Common myeloid progenitor, CD34-positive (primary cell): ENCODE data around the gene REEP1.
"Not testable (repeated sequence)": the region's sequence is repeated elsewhere in the genome, so short reads cannot be mapped to it uniquely, and the experiment has no call there.

Experiments
- CTCF ChIA-PET: fragments of 350-600 bp; sonication (Branson Sonifier 250); formaldehyde crosslinking; loops from one replicate; lab custom pipeline; 2021; ENCODE audit warnings: antibody characterized with exemption; lab: Charles Lee
- POLR2A ChIA-PET: fragments of 350-600 bp; sonication (Branson Sonifier 250); formaldehyde crosslinking; loops from one replicate; lab custom pipeline; 2021; ENCODE audit warnings: antibody characterized with exemption; lab: Charles Lee
- DNase-seq, 3 donors: peaks; one replicate each; pipeline versions ENCODE4 v3.0.0 to v3.0.0-alpha.2; 2013
- H3K27ac ChIP-seq, 2 experiments: 1 replicate in 1 of 2; 2 replicates in 1 of 2; pipeline ENCODE4 v1.7.0; 2013; ENCODE audit warnings: inconsistent platforms in 2 of 2, low read length in 2 of 2, mild to moderate bottlenecking in 2 of 2, low read depth in 1 of 2, moderate library complexity in 1 of 2; ENCODE audit not compliant: severe bottlenecking in 2 of 2, insufficient read depth in 1 of 2, poor library complexity in 1 of 2
- H3K27me3 ChIP-seq, 5 experiments: replicated peaks in 2 of 5; 1 replicate in 3 of 5; 2 replicates in 2 of 5; pipeline versions ENCODE4 v1.6.1 to v1.7.0; 2013; ENCODE audit warnings: low read length in 4 of 5, mild to moderate bottlenecking in 2 of 5, moderate library complexity in 2 of 5, inconsistent platforms in 1 of 5; ENCODE audit not compliant: insufficient read depth in 5 of 5, control insufficient read depth in 4 of 5
- H3K36me3 ChIP-seq, 4 experiments: 1 replicate in 2 of 4; 2 replicates in 2 of 4; pipeline versions ENCODE4 v1.6.1 to v1.7.0; 2013; ENCODE audit warnings: low read length in 3 of 4, control low read depth in 1 of 4, mild to moderate bottlenecking in 1 of 4; ENCODE audit not compliant: control insufficient read depth in 4 of 4, insufficient read depth in 4 of 4
- H3K4me1 ChIP-seq, 4 experiments: 1 replicate in 3 of 4; 2 replicates in 1 of 4; pipeline versions ENCODE4 v1.6.1 to v1.7.1; 2013; ENCODE audit warnings: low read length in 3 of 4, mild to moderate bottlenecking in 3 of 4, control low read depth in 1 of 4, inconsistent platforms in 1 of 4, moderate library complexity in 1 of 4; ENCODE audit not compliant: control insufficient read depth in 4 of 4, insufficient read depth in 4 of 4; ENCODE audit errors: control extremely low read depth in 1 of 4
- H3K4me3 ChIP-seq, 7 experiments: 1 replicate in 4 of 7; 2 replicates in 3 of 7; pipeline versions ENCODE4 v1.5.1 to v1.7.0; 2013; ENCODE audit warnings: mild to moderate bottlenecking in 7 of 7, low read length in 6 of 7, moderate library complexity in 6 of 7, inconsistent platforms in 2 of 7, low read depth in 2 of 7, control low read depth in 1 of 7; ENCODE audit not compliant: insufficient read depth in 4 of 7, control insufficient read depth in 1 of 7; ENCODE audit errors: extremely low read depth in 1 of 7
- H3K9me3 ChIP-seq, 5 experiments: 1 replicate in 4 of 5; 2 replicates in 1 of 5; pipeline versions ENCODE4 v1.6.1 to v1.7.1; 2013; ENCODE audit warnings: low read length in 4 of 5, mild to moderate bottlenecking in 2 of 5, inconsistent platforms in 1 of 5, low read depth in 1 of 5, moderate library complexity in 1 of 5; ENCODE audit not compliant: control insufficient read depth in 4 of 5, insufficient read depth in 2 of 5; ENCODE audit errors: control extremely low read depth in 1 of 5
- whole genome bisulfite sequencing: methylation state at CpG from one replicate; pipeline ENCODE4 v1.1.5; 2013; ENCODE audit not compliant: insufficient coverage; 5-methylcytosine and 5-hydroxymethylcytosine counted together

Gene REEP1

GRCh38 chr2:86231680-86232372 lies 105.6 kb downstream of the REEP1 start:
- no peaks in the 10 kb centered on the region for H3K36me3 ChIP-seq
- H3K4me1 ChIP-seq = peaks cover 3 to 21% (median 8%) of the 10 kb centered on the region in 4 experiments
- CTCF ChIA-PET = no interaction called here
- no peak for DNase-seq
- H3K27ac ChIP-seq = no peak overlapping the region
- WGBS = 95% methylated on average over 9 of the region's 13 CpGs
- H3K27me3 ChIP-seq = peaks cover 0 to 21% (median 10%) of the 10 kb centered on the region in 5 experiments
- H3K4me3 ChIP-seq = no peak overlapping the region
- POLR2A ChIA-PET = no interaction called here
- no peaks in the 10 kb centered on the region for H3K9me3 ChIP-seq

DNA sequence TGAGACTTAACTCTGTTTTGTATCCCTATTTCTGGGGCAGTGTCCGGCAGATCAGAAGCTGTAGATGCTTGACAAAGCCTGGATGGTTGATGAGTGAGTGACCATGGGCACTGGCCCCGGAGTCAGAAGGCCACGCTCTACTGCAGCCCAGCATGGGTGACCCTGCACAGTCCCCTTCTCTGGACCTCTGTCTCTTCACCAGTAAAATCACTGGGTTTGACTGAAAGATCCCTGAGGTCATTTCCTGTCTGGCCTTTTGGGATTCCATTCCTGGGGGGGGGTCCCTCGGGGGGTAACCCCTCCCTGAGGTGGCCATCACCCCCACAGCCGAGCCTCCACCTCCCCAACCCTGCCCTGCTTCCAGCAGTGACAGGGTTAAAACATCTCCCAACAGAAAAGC lies 106.5 kb downstream of the REEP1 start:
- DNase-seq = no peak
- H3K36me3 ChIP-seq = no peaks in the 10 kb centered on the region
- H3K4me1 ChIP-seq = peaks cover 3 to 27% (median 9%) of the 10 kb centered on the region in 4 experiments
- 100% methylated on average over 1 of the region's 5 CpGs for WGBS
- no peak overlapping the region for H3K27ac ChIP-seq
- ChIA-PET POLR2A (no interaction called here), CTCF (interaction anchor here (2.0 kb wide), 1 partner anchor 10 kb away, joined by 8 read pairs; no protein-coding TSS in a partner anchor)
- H3K4me3 ChIP-seq = no peak overlapping the region
- peaks cover 0 to 15% (median 7%) of the 10 kb centered on the region in 5 experiments for H3K27me3 ChIP-seq
- H3K9me3 ChIP-seq = no peaks in the 10 kb centered on the region

- Histone ChIP-seq H3K36me3 (no peaks in the 10 kb centered on the region), H3K27me3 (peaks cover 0 to 7% (median 3%) of the 10 kb centered on the region in 5 experiments), H3K4me3 (peak overlapping the region in 1 of 7 experiments; percentile 7), H3K9me3 (no peaks in the 10 kb centered on the region), H3K4me1 (peaks cover 6 to 43% (median 13%) of the 10 kb centered on the region in 4 experiments), H3K27ac (no peak overlapping the region)
- WGBS = 20% methylated on average over 2 of the region's 4 CpGs
- CTCF ChIA-PET = interaction anchor here (1.1 to 2.0 kb wide), 2 partner anchors 8 to 138 kb away, joined by 3 to 8 read pairs; no protein-coding TSS in a partner anchor
- POLR2A ChIA-PET = interaction anchor here (0.6 kb wide), 1 partner anchor 15 kb away, joined by 3 read pairs; no protein-coding TSS in a partner anchor
- DNase-seq = peak; percentile 23 to 67 (median 58)
Measured at GRCh38 chr2:86229221-86229620, 108.2 kb downstream of the REEP1 start.

DNA sequence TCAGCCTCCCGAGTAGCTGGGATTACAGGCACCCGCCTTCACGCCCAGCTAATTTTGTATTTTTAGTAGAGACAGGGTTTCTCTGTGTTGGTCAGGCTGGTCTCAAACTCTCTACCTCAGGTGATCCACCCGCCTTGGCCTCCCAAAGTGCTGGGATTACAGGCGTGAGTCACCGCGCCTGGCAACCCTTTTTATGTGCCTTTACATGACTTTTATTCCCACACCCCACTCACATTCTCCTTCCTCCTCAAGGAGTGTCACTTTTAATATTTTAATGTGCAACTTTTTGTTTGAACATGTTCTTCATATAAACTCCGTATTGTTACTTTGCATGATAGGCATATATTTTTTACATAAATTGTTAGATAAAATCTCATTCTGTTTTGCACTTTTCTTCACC lies 108.9 kb downstream of the REEP1 start:
- CTCF ChIA-PET, H3K36me3 ChIP-seq, H3K27me3 ChIP-seq, H3K4me3 ChIP-seq, H3K27ac ChIP-seq, H3K9me3 ChIP-seq, POLR2A ChIA-PET, DNase-seq: not testable (repeated sequence)
- WGBS = no CpG with 5 or more reads among the region's 8 CpGs
- peaks cover 6 to 45% (median 13%) of the 10 kb centered on the region in 4 experiments for H3K4me1 ChIP-seq

- no peak overlapping the region for H3K27ac ChIP-seq
- ChIA-PET CTCF (no interaction called here), POLR2A (no interaction called here)
- no peaks in the 10 kb centered on the region for H3K27me3 ChIP-seq
- WGBS = 100% methylated on average over 2 of the region's 2 CpGs
- no peak overlapping the region for H3K4me3 ChIP-seq
- H3K4me1 ChIP-seq = peaks cover 6 to 54% (median 13%) of the 10 kb centered on the region in 4 experiments
- no peaks in the 10 kb centered on the region for H3K9me3 ChIP-seq
- DNase-seq = no peak
- H3K36me3 ChIP-seq = no peaks in the 10 kb centered on the region
Measured at GRCh38 chr2:86227685-86228084, 109.7 kb downstream of the REEP1 start.

DNA sequence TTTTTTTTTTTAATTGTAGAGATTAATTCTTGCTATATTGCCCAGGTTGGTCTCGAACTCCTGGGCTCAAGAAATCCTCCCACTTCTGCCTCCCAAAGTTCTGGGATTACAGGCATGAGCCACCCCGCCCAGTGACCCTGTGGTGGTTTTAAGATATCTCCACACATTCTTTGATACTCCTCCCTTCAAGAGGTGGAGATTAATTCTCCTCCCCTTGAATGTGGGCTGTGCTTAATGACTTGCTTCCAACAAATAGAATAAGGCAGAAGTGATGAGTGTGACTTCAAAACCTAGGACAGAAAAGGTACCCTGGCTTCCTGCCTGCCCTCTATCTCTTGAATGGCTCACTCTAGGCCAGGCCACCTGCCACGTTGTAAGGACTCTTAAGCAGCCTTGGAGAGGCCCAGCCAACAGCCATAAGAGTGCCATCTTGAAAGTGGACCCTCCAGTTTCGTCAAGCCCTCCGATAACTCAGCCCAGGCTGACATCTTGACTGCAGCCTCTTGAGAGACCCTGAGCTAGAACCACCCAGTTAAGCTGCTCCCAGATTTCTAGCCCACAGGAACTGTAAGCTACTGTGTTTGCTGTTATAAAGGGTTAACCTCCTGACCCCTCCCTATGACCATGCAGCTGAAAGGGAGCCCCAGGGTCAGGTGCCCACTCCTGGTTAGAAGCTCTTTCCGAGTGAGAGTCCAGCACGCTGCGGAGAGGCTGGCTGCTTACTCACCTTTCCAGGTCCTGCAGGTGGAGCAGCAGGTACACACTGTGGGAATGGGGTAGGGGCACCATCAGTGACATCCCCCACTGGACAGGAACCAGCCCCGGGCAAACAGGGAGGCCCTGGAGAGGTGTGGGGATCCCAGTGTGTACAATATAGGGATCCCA lies 110.5 kb downstream of the REEP1 start:
- Histone ChIP-seq H3K36me3 (no peaks in the 10 kb centered on the region), H3K9me3 (no peaks in the 10 kb centered on the region), H3K27me3 (no peaks in the 10 kb centered on the region), H3K4me3 (no peak overlapping the region), H3K4me1 (peaks cover 6 to 54% (median 13%) of the 10 kb centered on the region in 4 experiments), H3K27ac (no peak overlapping the region)
- POLR2A ChIA-PET = no interaction called here
- CTCF ChIA-PET = no interaction called here
- DNase-seq = no peak
- 100% methylated on average over 8 of the region's 9 CpGs for WGBS
